HepG2 (cell line): ENCODE measurements around the gene JOSD1. TPM values are rescaled to one million over a fixed set of nuclear protein-coding genes. Genes with fewer than 3 reads are reported as not detected.
A peak's percentile ranks its signal among the peaks of the same experiment; 100 is the strongest.

ENCODE experiments used
- CEBPG ChIP-seq: IDR thresholded peaks from 2 replicates; pipeline ENCODE4 v1.6.1; 2016
- CENPX ChIP-seq: sonication (generic); formaldehyde crosslinking; IDR thresholded peaks from 2 replicates; pipeline ENCODE4 v1.9.0; 2021; ENCODE audit warnings: mild to moderate bottlenecking, missing genetic modification reagents, moderate library complexity
- DMAP1 ChIP-seq: IDR thresholded peaks from 2 replicates; pipeline ENCODE4 v1.6.1; 2016
- EP300 ChIP-seq, 3 experiments: sonication (generic) in 1 of 3; formaldehyde crosslinking in 1 of 3; IDR thresholded peaks; 2 replicates each; pipeline versions ENCODE4 v1.5.1 to v1.6.1; 2011 to 2020; ENCODE audit warnings: low read depth in 2 of 3, low read length in 2 of 3, borderline replicate concordance in 1 of 3, improper control_type of control experiment in 1 of 3, mild to moderate bottlenecking in 1 of 3, missing genetic modification reagents in 1 of 3, moderate library complexity in 1 of 3
- FOSL2 ChIP-seq: sonication (generic); formaldehyde crosslinking; IDR thresholded peaks from 2 replicates; pipeline ENCODE4 v1.4.0; 2020; ENCODE audit warnings: missing genetic modification reagents
- KLF16 ChIP-seq, 2 experiments: sonication (generic) in 1 of 2; formaldehyde crosslinking in 1 of 2; IDR thresholded peaks; 2 replicates each; pipeline versions ENCODE4 v1.6.1 to v1.8.0; 2016 to 2023; ENCODE audit warnings: missing genetic modification reagents in 2 of 2, missing compliant biosample characterization in 1 of 2
- SIX4 ChIP-seq: sonication (generic); formaldehyde crosslinking; IDR thresholded peaks from 2 replicates; pipeline ENCODE4 v1.4.0; 2020; ENCODE audit warnings: missing genetic modification reagents
- SMC3 ChIP-seq: IDR thresholded peaks from 2 replicates; pipeline ENCODE4 v1.6.1; 2011; ENCODE audit warnings: low read length, improper control_type of control experiment
- SUZ12 ChIP-seq: fragments of 150-350 bp; IDR thresholded peaks from 2 replicates; pipeline ENCODE4 v1.6.1; 2014; ENCODE audit warnings: low read depth, low read length
- TFAP4 ChIP-seq: sonication (generic); IDR thresholded peaks from 2 replicates; pipeline ENCODE4 v1.6.1; 2016; ENCODE audit warnings: low read depth, borderline replicate concordance
- TRIM24 ChIP-seq: sonication (generic); formaldehyde crosslinking; IDR thresholded peaks from 2 replicates; pipeline ENCODE4 v1.8.0; 2022; ENCODE audit warnings: mild to moderate bottlenecking, missing genetic modification reagents
- ZNF142 ChIP-seq: sonication (generic); formaldehyde crosslinking; IDR thresholded peaks from 2 replicates; pipeline ENCODE4 v1.4.0; 2020; ENCODE audit warnings: missing genetic modification reagents
- ZNF562 ChIP-seq: sonication (generic); formaldehyde crosslinking; IDR thresholded peaks from 2 replicates; pipeline ENCODE4 v1.8.0; 2022; ENCODE audit warnings: missing genetic modification reagents, borderline replicate concordance
- ZNF577 ChIP-seq: sonication (generic); formaldehyde crosslinking; IDR thresholded peaks from 2 replicates; pipeline ENCODE4 v1.4.0; 2020; ENCODE audit warnings: mild to moderate bottlenecking, low read depth, missing genetic modification reagents, borderline replicate concordance
- ZNF646 ChIP-seq: sonication (generic); formaldehyde crosslinking; IDR thresholded peaks from 2 replicates; pipeline ENCODE4 v1.9.0; 2021; ENCODE audit warnings: mild to moderate bottlenecking, missing genetic modification reagents
- ZNF660 ChIP-seq: sonication (generic); formaldehyde crosslinking; IDR thresholded peaks from 2 replicates; pipeline ENCODE4 v1.5.1; 2020; ENCODE audit warnings: mild to moderate bottlenecking, low read depth, missing genetic modification reagents, borderline replicate concordance
- ZNF776 ChIP-seq: sonication (generic); formaldehyde crosslinking; IDR thresholded peaks from 2 replicates; pipeline ENCODE4 v1.4.0; 2020; ENCODE audit warnings: mild to moderate bottlenecking, missing genetic modification reagents
- ZNF878 ChIP-seq: sonication (generic); formaldehyde crosslinking; IDR thresholded peaks from 2 replicates; pipeline ENCODE4 v1.8.1; 2023; ENCODE audit warnings: mild to moderate bottlenecking, missing genetic modification reagents, moderate library complexity
- polyA plus RNA-seq, 8 experiments: library from polyadenylated mRNA; depleted of rRNA in 3 of 8; stranded (reverse) in 7 of 8; unstranded in 1 of 8; fragments of >200 nt; fragmentation: Illumina TruSeq in 4 of 8; extraction: Trizol in 4 of 8; gene quantifications; 2 replicates each; pipeline versions ENCODE4 v1.2.1 to v1.2.3, GENCODE V29; 2011 to 2016; ENCODE audit warnings: low read depth in 4 of 8, missing spikeins in 1 of 8, mixed read lengths in 1 of 8; ENCODE audit not compliant: insufficient read depth in 1 of 8
- total RNA-seq, 5 experiments: library from RNA; depleted of rRNA; stranded (reverse); fragments of >200 nt; fragmentation: Illumina TruSeq; extraction: Trizol; gene quantifications; 2 replicates each; pipeline ENCODE4 v1.2.3, GENCODE V29; 2016; ENCODE audit warnings: low read depth in 1 of 5

The JOSD1 gene
- total and polyA plus RNA-seq, 2 of the 13 experiments (the other 11 are each of a cell fraction or from before 2014, with no cell fraction given) = 31.7 to 38.4 TPM

GRCh38 chr22:38694049-38694448 is 6.7 kb downstream of the JOSD1 start (continued):
- TF ChIP-seq TFAP4 = peak; percentile 74; the same call in 1 of the 2 replicates
- no peak for TF ChIP-seq ZNF646
- no peak for TF ChIP-seq ZNF878 (CRISPR knock-in tag)
- no peak for TF ChIP-seq ZNF577 (CRISPR knock-in tag)
- no peak for TF ChIP-seq ZNF660 (CRISPR knock-in tag)
- no peak for TF ChIP-seq CENPX (CRISPR knock-in tag)
- TF ChIP-seq KLF16 (CRISPR knock-in tag; IDR thresholded peaks at IDR 0.05) = no peak
- TF ChIP-seq SUZ12 = no peak
- no peak for TF ChIP-seq ZNF562 (CRISPR knock-in tag)
- peak; percentile 22; the same call in 1 of the 2 replicates for TF ChIP-seq CEBPG (CRISPR knock-in tag)
- no peak for TF ChIP-seq TRIM24 (CRISPR knock-in tag)
- TF ChIP-seq ZNF142 (CRISPR knock-in tag) = no peak
- no peak for TF ChIP-seq SIX4 (CRISPR knock-in tag)
- no peak for TF ChIP-seq ZNF776 (CRISPR knock-in tag)
- TF ChIP-seq FOSL2 = peak; percentile 44
- TF ChIP-seq SMC3 = no peak
- peak in 1 of 2 experiments; percentile 22; a peak in 1 of 4 replicates for TF ChIP-seq EP300 (IDR thresholded peaks at IDR 0.05; ENCODE audit: low read depth in 2 of 2, low read length in 2 of 2)
- no peak; the same call in 1 of the 2 replicates for TF ChIP-seq EP300 (CRISPR knock-in tag; IDR thresholded peaks at IDR 0.05; ENCODE audit: borderline replicate concordance)
- TF ChIP-seq DMAP1 (CRISPR knock-in tag) = no peak
